ENCODE results near the gene ITGB1BP1. TPM values are rescaled to one million over a fixed set of nuclear protein-coding genes. Genes with fewer than 3 reads are reported as not detected.

Gene ITGB1BP1
- total RNA-seq, 1 experiment from 2014 or later = 68.1 TPM

DNA sequence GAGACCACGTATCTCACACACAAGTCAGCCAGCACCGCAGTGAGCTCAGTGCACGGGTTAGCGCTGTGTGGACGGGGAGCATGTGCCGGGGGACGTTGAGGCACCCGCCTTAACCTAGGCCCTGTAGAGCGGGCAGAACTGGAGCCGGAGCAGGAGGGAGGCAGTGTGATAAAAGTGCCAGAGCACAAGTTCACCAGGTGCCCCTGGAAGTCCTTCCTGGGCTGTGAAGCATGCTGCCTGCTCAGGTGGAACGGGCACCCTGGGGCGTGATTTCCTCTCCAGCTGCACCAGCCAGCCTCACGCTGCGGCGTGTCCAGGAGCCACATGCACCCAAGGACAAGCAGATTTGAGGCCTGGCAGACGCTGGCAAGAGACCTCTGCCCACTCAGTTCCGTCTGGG is 50.3 kb downstream of the ITGB1BP1 start:
- no peaks in the 10 kb centered on the region for H3K9me3 ChIP-seq (ENCODE audit: insufficient read depth, low read depth)
- no peaks in the 10 kb centered on the region for H3K27me3 ChIP-seq (ENCODE audit: insufficient read depth, low read depth)
- no peak overlapping the region for H3K4me2 ChIP-seq
- H3F3A ChIP-seq (ENCODE audit: insufficient read depth, low read depth) = peaks cover 31% of the 10 kb centered on the region; the same call in 1 of the 2 replicates
- H2AFZ ChIP-seq = no peak overlapping the region
- H3K9me2 ChIP-seq (ENCODE audit: insufficient read depth) = no peaks in the 10 kb centered on the region
- peaks cover 30% of the 10 kb centered on the region for H3K36me3 ChIP-seq (ENCODE audit: low read depth)
- intact Hi-C loops (cut with micrococcal nuclease; ENCODE audit: unreplicated experiment) = no loop called here
- DNase-seq = no peak
- TF ChIP-seq, protein P1, sequence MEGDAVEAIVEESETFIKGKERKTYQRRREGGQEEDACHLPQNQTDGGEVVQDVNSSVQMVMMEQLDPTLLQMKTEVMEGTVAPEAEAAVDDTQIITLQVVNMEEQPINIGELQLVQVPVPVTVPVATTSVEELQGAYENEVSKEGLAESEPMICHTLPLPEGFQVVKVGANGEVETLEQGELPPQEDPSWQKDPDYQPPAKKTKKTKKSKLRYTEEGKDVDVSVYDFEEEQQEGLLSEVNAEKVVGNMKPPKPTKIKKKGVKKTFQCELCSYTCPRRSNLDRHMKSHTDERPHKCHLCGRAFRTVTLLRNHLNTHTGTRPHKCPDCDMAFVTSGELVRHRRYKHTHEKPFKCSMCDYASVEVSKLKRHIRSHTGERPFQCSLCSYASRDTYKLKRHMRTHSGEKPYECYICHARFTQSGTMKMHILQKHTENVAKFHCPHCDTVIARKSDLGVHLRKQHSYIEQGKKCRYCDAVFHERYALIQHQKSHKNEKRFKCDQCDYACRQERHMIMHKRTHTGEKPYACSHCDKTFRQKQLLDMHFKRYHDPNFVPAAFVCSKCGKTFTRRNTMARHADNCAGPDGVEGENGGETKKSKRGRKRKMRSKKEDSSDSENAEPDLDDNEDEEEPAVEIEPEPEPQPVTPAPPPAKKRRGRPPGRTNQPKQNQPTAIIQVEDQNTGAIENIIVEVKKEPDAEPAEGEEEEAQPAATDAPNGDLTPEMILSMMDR (conservative IDR thresholded peaks at IDR 0.05) = no peak
- TF ChIP-seq EZH2 (IDR thresholded peaks at IDR 0.05; ENCODE audit: low read depth) = no peak
- 0 out of 2 replicates have a peak, but pooled peaks cover 5% of the 10 kb centered on the region for H3K4me1 ChIP-seq (replicated peaks; ENCODE audit: insufficient read depth)
- H3K4me3 ChIP-seq = no peak overlapping the region
- BruUV-seq (replicated peaks) = no TSS peak
- CTCF ChIA-PET = no interaction called here
- no peak overlapping the region for H3K27ac ChIP-seq
- H3K79me2 ChIP-seq (ENCODE audit: low read depth) = no peaks in the 10 kb centered on the region
- POLR2A ChIA-PET (ENCODE audit: unreplicated experiment) = no interaction called here
- no peaks in the 10 kb centered on the region for H4K20me1 ChIP-seq (ENCODE audit: insufficient read depth)

GRCh38 chr2:9370746-9371145 is 52.6 kb downstream of the ITGB1BP1 start:
- Histone ChIP-seq H3K27ac (no peak overlapping the region), H3K4me2 (no peak overlapping the region), H3K9me2 (ENCODE audit: insufficient read depth) (no peaks in the 10 kb centered on the region), H3K27me3 (ENCODE audit: insufficient read depth, low read depth) (no peaks in the 10 kb centered on the region), H3F3A (ENCODE audit: insufficient read depth, low read depth) (peaks cover 33% of the 10 kb centered on the region; the same call in 1 of the 2 replicates), H3K4me3 (no peak overlapping the region), H3K79me2 (ENCODE audit: low read depth) (no peaks in the 10 kb centered on the region), H2AFZ (no peak overlapping the region), H4K20me1 (ENCODE audit: insufficient read depth) (no peaks in the 10 kb centered on the region), H3K4me1 (replicated peaks; ENCODE audit: insufficient read depth) (no peaks in the 10 kb centered on the region), H3K9me3 (ENCODE audit: insufficient read depth, low read depth) (no peaks in the 10 kb centered on the region), H3K36me3 (ENCODE audit: low read depth) (peaks cover 31% of the 10 kb centered on the region)
- no peak for DNase-seq
- ChIA-PET CTCF (no interaction called here), POLR2A (ENCODE audit: unreplicated experiment) (no interaction called here)
- BruUV-seq (replicated peaks) = no TSS peak
- intact Hi-C loops (cut with micrococcal nuclease; ENCODE audit: unreplicated experiment) = loop anchor here (2.0 kb wide), 1 partner anchor 228 kb away; no protein-coding TSS in a partner anchor
- TF ChIP-seq, protein P1 (conservative IDR thresholded peaks at IDR 0.05) = no peak
- no peak for TF ChIP-seq EZH2 (IDR thresholded peaks at IDR 0.05; ENCODE audit: low read depth)

- Histone ChIP-seq H2AFZ (no peak overlapping the region), H3K4me3 (no peak overlapping the region), H3K36me3 (ENCODE audit: low read depth) (peaks cover 46% of the 10 kb centered on the region), H3F3A (ENCODE audit: insufficient read depth, low read depth) (peaks cover 29% of the 10 kb centered on the region; the same call in 1 of the 2 replicates), H3K27ac (no peak overlapping the region), H3K4me2 (no peak overlapping the region), H3K79me2 (ENCODE audit: low read depth) (no peaks in the 10 kb centered on the region), H4K20me1 (ENCODE audit: insufficient read depth) (0 out of 2 replicates have a peak, but pooled peaks cover 3% of the 10 kb centered on the region), H3K9me3 (ENCODE audit: insufficient read depth, low read depth) (no peaks in the 10 kb centered on the region), H3K4me1 (replicated peaks; ENCODE audit: insufficient read depth) (no peaks in the 10 kb centered on the region), H3K9me2 (ENCODE audit: insufficient read depth) (no peaks in the 10 kb centered on the region), H3K27me3 (ENCODE audit: insufficient read depth, low read depth) (no peaks in the 10 kb centered on the region)
- TF ChIP-seq, protein P1 (conservative IDR thresholded peaks at IDR 0.05) = no peak
- no peak for TF ChIP-seq EZH2 (IDR thresholded peaks at IDR 0.05; ENCODE audit: low read depth)
- DNase-seq = no peak
- POLR2A ChIA-PET (ENCODE audit: unreplicated experiment) = no interaction called here
- BruUV-seq (replicated peaks) = no TSS peak
- CTCF ChIA-PET = no interaction called here
- intact Hi-C loops (cut with micrococcal nuclease; ENCODE audit: unreplicated experiment) = no loop called here
Observed at GRCh38 chr2:9366026-9366425, 57.3 kb downstream of the ITGB1BP1 start.

Data from PC-9 (cell line).